LHCN-M2 (cell line): ENCODE measurements around the gene AQP1. TPM values are rescaled to one million over a fixed set of nuclear protein-coding genes. Genes with fewer than 3 reads are reported as not detected.

Experiments
- DNase-seq: peaks from one replicate; pipeline ENCODE4 v3.0.0-alpha.2; 2012; ENCODE audit warnings: low read depth
- total RNA-seq: library from RNA; depleted of rRNA; stranded (reverse); fragments of >200 nt; gene quantifications from 2 replicates; pipeline ENCODE4 v1.2.3, GENCODE V29; 2014

AQP1 gene
- total RNA-seq, 1 experiment from 2014 or later: 0.23 TPM

GRCh38 chr7:30920584-30921539 lies 9.2 kb downstream of the AQP1 start:
- DNase-seq: peak; percentile 48

- no peak for DNase-seq
These were observed 10.1 kb downstream of the AQP1 start for GRCh38 chr7:30921540-30922401.

- no peak for DNase-seq
These were observed 10.9 kb downstream of the AQP1 start for GRCh38 chr7:30922596-30922995.

- DNase-seq: no peak
These were observed 11.5 kb downstream of the AQP1 start for GRCh38 chr7:30923009-30923773.

- no peak for DNase-seq
These were observed 12.2 kb downstream of the AQP1 start for GRCh38 chr7:30923774-30924413.

- DNase-seq: no peak
These were observed 13.0 kb downstream of the AQP1 start for GRCh38 chr7:30924624-30925023.

- no peak for DNase-seq
These were observed 13.5 kb downstream of the AQP1 start for GRCh38 chr7:30925117-30925516.

GRCh38 chr7:30925913-30926312 lies 14.3 kb downstream of the AQP1 start:
- no peak for DNase-seq

GRCh38 chr7:30926313-30926712 lies 14.7 kb downstream of the AQP1 start:
- DNase-seq: no peak

GRCh38 chr7:30927040-30927439 lies 15.4 kb downstream of the AQP1 start:
- DNase-seq: no peak

GRCh38 chr7:30927559-30927958 lies 15.9 kb downstream of the AQP1 start:
- DNase-seq: no peak

GRCh38 chr7:30928254-30928872 lies 16.7 kb downstream of the AQP1 start:
- DNase-seq: no peak

GRCh38 chr7:30929686-30930085 lies 18.0 kb downstream of the AQP1 start:
- DNase-seq: no peak

- no peak for DNase-seq
These were observed 19.0 kb downstream of the AQP1 start for GRCh38 chr7:30930621-30931020.

GRCh38 chr7:30931161-30931928 lies 19.7 kb downstream of the AQP1 start:
- peak; percentile 90 for DNase-seq

GRCh38 chr7:30931929-30932540 lies 20.4 kb downstream of the AQP1 start:
- no peak for DNase-seq

GRCh38 chr7:30932562-30932961 lies 20.9 kb downstream of the AQP1 start:
- no peak for DNase-seq

- DNase-seq: no peak
These were observed 21.7 kb downstream of the AQP1 start for GRCh38 chr7:30933124-30933974.
